K562 (cell line): Measurements from ENCODE around the gene NUP62. TPM values are rescaled to one million over a fixed set of nuclear protein-coding genes. Genes with fewer than 3 reads are reported as not detected.

ENCODE experiments used
- BHLHE40 ChIP-seq: IDR thresholded peaks from 2 replicates; pipeline ENCODE4 v1.6.1; 2011; ENCODE audit warnings: low read length, improper control_type of control experiment
- CBFA2T3 ChIP-seq: fragments of 450-650 bp; IDR thresholded peaks from 2 replicates; pipeline ENCODE4 v1.6.1; 2017
- CBX2 ChIP-seq: fragments of 200-600 bp; sonication (generic); IDR thresholded peaks from one replicate; pipeline ENCODE4 v1.6.1; 2012; ENCODE audit warnings: mild to moderate bottlenecking, low read length, inconsistent platforms; ENCODE audit not compliant: insufficient read depth, poor library complexity, severe bottlenecking
- CEBPB ChIP-seq: fragments of 450-650 bp; IDR thresholded peaks from 2 replicates; pipeline ENCODE4 v1.6.1; 2016; ENCODE audit warnings: missing genetic modification characterization, missing compliant biosample characterization
- CREB3L1 ChIP-seq: fragments of 450-650 bp; IDR thresholded peaks from 2 replicates; pipeline ENCODE4 v1.6.1; 2014; ENCODE audit warnings: low read depth, mild to moderate bottlenecking, moderate library complexity, borderline replicate concordance
- DIDO1 ChIP-seq: fragments of 450-650 bp; IDR thresholded peaks from 2 replicates; pipeline ENCODE4 v1.6.1; 2016; ENCODE audit warnings: low read depth, missing biosample characterization, missing genetic modification characterization
- FOS ChIP-seq: IDR thresholded peaks from 3 replicates; pipeline ENCODE4 v1.6.1; 2011; ENCODE audit not compliant: insufficient read length; ENCODE audit errors: extremely low read depth
- FOXM1 ChIP-seq, 2 experiments: fragments of 450-650 bp in 1 of 2; sonication (generic) in 1 of 2; formaldehyde crosslinking in 1 of 2; IDR thresholded peaks; 2 replicates each; pipeline versions ENCODE4 v1.6.1 to v1.9.0; 2017 to 2022; ENCODE audit warnings: low read depth in 2 of 2, mild to moderate bottlenecking in 2 of 2, missing genetic modification reagents in 1 of 2, moderate library complexity in 1 of 2
- MED1 ChIP-seq: sonication (generic); formaldehyde crosslinking; IDR thresholded peaks from 2 replicates; pipeline ENCODE4 v1.8.1; 2023; ENCODE audit warnings: missing genetic modification reagents, borderline replicate concordance
- NRF1 ChIP-seq, 2 experiments: fragments of 450-650 bp; IDR thresholded peaks in 1 of 2; conservative IDR thresholded peaks in 1 of 2; 2 replicates each; pipeline ENCODE4 v1.6.1; 2014; ENCODE audit warnings: mild to moderate bottlenecking in 2 of 2
- RHOXF2B ChIP-seq: fragments of 250-450 bp; sonication (Bioruptor Pico); conservative IDR thresholded peaks from 2 replicates; pipeline ENCODE4 v1.5.1; 2021
- SIX5 ChIP-seq, 2 experiments: IDR thresholded peaks; 2 replicates each; pipeline ENCODE4 v1.6.1; 2011; ENCODE audit warnings: low read length in 2 of 2, borderline replicate concordance in 1 of 2, low read depth in 1 of 2, mild to moderate bottlenecking in 1 of 2, moderate library complexity in 1 of 2; ENCODE audit not compliant: insufficient read depth in 1 of 2
- SMAD4 ChIP-seq: fragments of 250-450 bp; sonication (Bioruptor Pico); conservative IDR thresholded peaks from 2 replicates; pipeline ENCODE4 v1.8.0; 2021; ENCODE audit warnings: inconsistent platforms, mild to moderate bottlenecking, moderate library complexity
- SOX6 ChIP-seq: fragments of 450-650 bp; IDR thresholded peaks from 2 replicates; pipeline ENCODE4 v1.6.1; 2014; ENCODE audit warnings: mild to moderate bottlenecking
- SREBF2 ChIP-seq: sonication (generic); formaldehyde crosslinking; IDR thresholded peaks from 2 replicates; pipeline ENCODE4 v1.4.0; 2020; ENCODE audit warnings: mild to moderate bottlenecking, missing genetic modification reagents
- THRAP3 ChIP-seq: fragments of 450-650 bp; IDR thresholded peaks from 2 replicates; pipeline ENCODE4 v1.6.1; 2016; ENCODE audit warnings: mild to moderate bottlenecking, inconsistent platforms, borderline replicate concordance
- VEZF1 ChIP-seq: fragments of 200-800 bp; sonication (Bioruptor generic); IDR thresholded peaks from 2 replicates; pipeline ENCODE4 v1.6.1; 2017; ENCODE audit warnings: missing genetic modification characterization, missing compliant biosample characterization
- ZNF398 ChIP-seq: fragments of 250-450 bp; sonication (Bioruptor Pico); IDR thresholded peaks from 2 replicates; pipeline ENCODE4 v1.8.0; 2021; ENCODE audit warnings: moderate library complexity, mild to moderate bottlenecking, inconsistent platforms
- ZNF408 ChIP-seq: fragments of 250-450 bp; sonication (Bioruptor Pico); IDR thresholded peaks from 2 replicates; pipeline ENCODE4 v1.4.0; 2020; ENCODE audit warnings: low read depth, mild to moderate bottlenecking, moderate library complexity
- ZNF639 ChIP-seq, 2 experiments: fragments of 200-800 bp in 1 of 2; sonication (Bioruptor generic) in 1 of 2; sonication (generic) in 1 of 2; formaldehyde crosslinking in 1 of 2; IDR thresholded peaks in 1 of 2; conservative IDR thresholded peaks in 1 of 2; 2 replicates each; pipeline versions ENCODE4 v1.5.0 to v1.6.1; 2016 to 2020; ENCODE audit warnings: missing compliant biosample characterization in 1 of 2, missing genetic modification characterization in 1 of 2, missing genetic modification reagents in 1 of 2
- ZNF668 ChIP-seq: fragments of 250-450 bp; sonication (Bioruptor Pico); IDR thresholded peaks from 2 replicates; pipeline ENCODE4 v1.8.0; 2022; ENCODE audit warnings: mild to moderate bottlenecking, inconsistent platforms
- polyA plus RNA-seq, 8 experiments: library from polyadenylated mRNA; depleted of rRNA in 4 of 8; stranded (reverse) in 5 of 8; unstranded in 3 of 8; fragments of >200 nt; fragmentation: Nextera tagmentation in 2 of 8; fragmentation: Illumina TruSeq in 1 of 8; extraction: Ambion mirVana in 2 of 8; extraction: Trizol in 1 of 8; gene quantifications; 2 replicates each; pipeline versions ENCODE4 v1.2.1 to v1.2.3, GENCODE V29; 2011 to 2014; ENCODE audit warnings: inconsistent platforms in 1 of 8, missing spikeins in 1 of 8
- total RNA-seq, 7 experiments: library from RNA; depleted of rRNA in 6 of 7; stranded (reverse); fragments of >200 nt in 6 of 7; fragmentation: Illumina TruSeq in 2 of 7; extraction: Trizol in 2 of 7; gene quantifications; 2 replicates each; pipeline versions ENCODE4 v1.2.1 to v1.2.3, GENCODE V29; 2011 to 2021; ENCODE audit warnings: low replicate concordance in 1 of 7

Gene NUP62
- total and polyA plus RNA-seq, 9 of the 15 experiments (the other 6 are each of a cell fraction or from before 2014, with no cell fraction given) = 16.9 to 109 (median 66.0) TPM

- no peak; the same call in 1 of the 2 replicates for TF ChIP-seq ZNF668 (CRISPR knock-in tag)
- TF ChIP-seq SOX6 = 0 out of 2 replicates have a peak, but pooled peaks have one; percentile 30
- TF ChIP-seq CREB3L1 = no peak
- TF ChIP-seq SIX5 (IDR thresholded peaks at IDR 0.05; ENCODE audit: borderline replicate concordance in 1 of 2, insufficient read depth in 1 of 2, low read depth in 1 of 2, low read length in 2 of 2) = no peak
- no peak for TF ChIP-seq ZNF398 (CRISPR knock-in tag)
- TF ChIP-seq ZNF408 (CRISPR knock-in tag) = no peak
- TF ChIP-seq CBX2 = no peak
- TF ChIP-seq FOS = no peak
- no peak for TF ChIP-seq RHOXF2B (CRISPR knock-in tag)
- no peak for TF ChIP-seq MED1
- TF ChIP-seq DIDO1 (tag) = no peak
- peak; percentile 37; the same call in 1 of the 2 replicates for TF ChIP-seq SMAD4 (CRISPR knock-in tag)
- TF ChIP-seq FOXM1 (IDR thresholded peaks at IDR 0.05; ENCODE audit: low read depth) = no peak
- peak; percentile 76; the same call in 1 of the 2 replicates for TF ChIP-seq FOXM1 (CRISPR knock-in tag; IDR thresholded peaks at IDR 0.05; ENCODE audit: low read depth)
- no peak for TF ChIP-seq BHLHE40
- peak; percentile 68 for TF ChIP-seq VEZF1 (CRISPR knock-in tag)
- peak in 1 of 2 experiments; percentile 78; a peak in 2 of 4 replicates for TF ChIP-seq ZNF639 (CRISPR knock-in tag; conservative IDR thresholded peaks at IDR 0.05 in 1 of 2, IDR thresholded peaks at IDR 0.05 in 1 of 2)
- peak; percentile 98 for TF ChIP-seq NRF1 (conservative IDR thresholded peaks at IDR 0.05 in 1 of 2, IDR thresholded peaks at IDR 0.05 in 1 of 2)
- peak; percentile 29; the same call in 1 of the 2 replicates for TF ChIP-seq SREBF2 (CRISPR knock-in tag)
- TF ChIP-seq CBFA2T3 = no peak
- TF ChIP-seq CEBPB (tag) = no peak
- TF ChIP-seq THRAP3 = peak; percentile 75
These were observed at the start of gene NUP62, which contains the start of gene ATF5 (continued) for GRCh38 chr19:49929121-49929610.
